ENCODE results near the gene LRRTM4.

GRCh38 chr2:77310416-77310815, 211.8 kb downstream of the LRRTM4 start:
- TF ChIP-seq CTCF (optimal IDR thresholded peaks at IDR 0.05 in 1 of 3, IDR thresholded peaks at IDR 0.05 in 1 of 3, conservative IDR thresholded peaks at IDR 0.05 in 1 of 3; ENCODE audit: extremely low read depth in 1 of 3, insufficient read depth in 2 of 3, low read length in 3 of 3) (no peak), EZH2 (IDR thresholded peaks at IDR 0.05; ENCODE audit: low read length) (no peak)
